K562 (cell line): ENCODE results near the gene KCNA2. TPM values are rescaled to one million over a fixed set of nuclear protein-coding genes. Genes with fewer than 3 reads are reported as not detected.

ENCODE experiments used
- ARID1B ChIP-seq: fragments of 450-650 bp; IDR thresholded peaks from 2 replicates; pipeline ENCODE4 v1.6.1; 2016; ENCODE audit warnings: antibody characterized with exemption, mild to moderate bottlenecking, inconsistent platforms
- ATF7 ChIP-seq: fragments of 450-650 bp; IDR thresholded peaks from 2 replicates; pipeline ENCODE4 v1.7.1; 2014; ENCODE audit warnings: mild to moderate bottlenecking, moderate library complexity
- DEAF1 ChIP-seq: fragments of 450-650 bp; formaldehyde crosslinking; IDR thresholded peaks from 2 replicates; pipeline ENCODE4 v1.4.0; 2020; ENCODE audit warnings: mild to moderate bottlenecking, moderate library complexity
- HCFC1 ChIP-seq: IDR thresholded peaks from 2 replicates; pipeline ENCODE4 v1.6.1; 2012; ENCODE audit warnings: low read depth, low read length, improper control_type of control experiment
- HDAC6 ChIP-seq: IDR thresholded peaks from 2 replicates; pipeline ENCODE4 v1.6.1; 2012; ENCODE audit warnings: low read depth, mild to moderate bottlenecking, control low read depth, inconsistent platforms, low read length, moderate library complexity
- HDAC8 ChIP-seq: fragments of 450-650 bp; IDR thresholded peaks from 2 replicates; pipeline ENCODE4 v1.6.1; 2016; ENCODE audit warnings: mild to moderate bottlenecking, missing genetic modification characterization, moderate library complexity, missing compliant biosample characterization
- MGA ChIP-seq: fragments of 450-650 bp; IDR thresholded peaks from 2 replicates; pipeline ENCODE4 v1.6.1; 2016; ENCODE audit warnings: mild to moderate bottlenecking, moderate library complexity
- PHF8 ChIP-seq: fragments of 200-600 bp; sonication (generic); IDR thresholded peaks from 2 replicates; pipeline ENCODE4 v1.6.1; 2012; ENCODE audit warnings: mixed run types, mild to moderate bottlenecking, inconsistent platforms, low read length, moderate library complexity, borderline replicate concordance
- SETDB1 ChIP-seq: IDR thresholded peaks from one replicate; pipeline ENCODE4 v1.6.1; 2012; ENCODE audit warnings: low read length, control low read depth, inconsistent platforms
- XRCC5 ChIP-seq: fragments of 200-400 bp; formaldehyde crosslinking; IDR thresholded peaks from 2 replicates; pipeline ENCODE4 v1.6.1; 2017; ENCODE audit warnings: low read depth, mild to moderate bottlenecking, low read length
- ZNF3 ChIP-seq: fragments of 250-450 bp; sonication (Bioruptor Pico); IDR thresholded peaks from 2 replicates; pipeline ENCODE4 v1.5.0; 2021; ENCODE audit warnings: mild to moderate bottlenecking, moderate library complexity
- ZNF589 ChIP-seq: fragments of 200-800 bp; sonication (Bioruptor generic); IDR thresholded peaks from 2 replicates; pipeline ENCODE4 v1.6.1; 2016; ENCODE audit warnings: low read depth, missing genetic modification characterization, missing compliant biosample characterization
- polyA plus RNA-seq, 8 experiments: library from polyadenylated mRNA; depleted of rRNA in 4 of 8; stranded (reverse) in 5 of 8; unstranded in 3 of 8; fragments of >200 nt; fragmentation: Nextera tagmentation in 2 of 8; fragmentation: Illumina TruSeq in 1 of 8; extraction: Ambion mirVana in 2 of 8; extraction: Trizol in 1 of 8; gene quantifications; 2 replicates each; pipeline versions ENCODE4 v1.2.1 to v1.2.3, GENCODE V29; 2011 to 2014; ENCODE audit warnings: inconsistent platforms in 1 of 8, missing spikeins in 1 of 8
- total RNA-seq, 7 experiments: library from RNA; depleted of rRNA in 6 of 7; stranded (reverse); fragments of >200 nt in 6 of 7; fragmentation: Illumina TruSeq in 2 of 7; extraction: Trizol in 2 of 7; gene quantifications; 2 replicates each; pipeline versions ENCODE4 v1.2.1 to v1.2.3, GENCODE V29; 2011 to 2021; ENCODE audit warnings: low replicate concordance in 1 of 7
- TF ChIP-seq, protein P1 (sequence below): fragments of 250-450 bp; sonication (Bioruptor Pico); IDR thresholded peaks from 2 replicates; pipeline ENCODE4 v1.8.0; 2022; ENCODE audit warnings: moderate library complexity, mild to moderate bottlenecking, inconsistent platforms

KCNA2 gene
- total and polyA plus RNA-seq, 9 of the 15 experiments (the other 6 are each of a cell fraction or from before 2014, with no cell fraction given): not detected

DNA sequence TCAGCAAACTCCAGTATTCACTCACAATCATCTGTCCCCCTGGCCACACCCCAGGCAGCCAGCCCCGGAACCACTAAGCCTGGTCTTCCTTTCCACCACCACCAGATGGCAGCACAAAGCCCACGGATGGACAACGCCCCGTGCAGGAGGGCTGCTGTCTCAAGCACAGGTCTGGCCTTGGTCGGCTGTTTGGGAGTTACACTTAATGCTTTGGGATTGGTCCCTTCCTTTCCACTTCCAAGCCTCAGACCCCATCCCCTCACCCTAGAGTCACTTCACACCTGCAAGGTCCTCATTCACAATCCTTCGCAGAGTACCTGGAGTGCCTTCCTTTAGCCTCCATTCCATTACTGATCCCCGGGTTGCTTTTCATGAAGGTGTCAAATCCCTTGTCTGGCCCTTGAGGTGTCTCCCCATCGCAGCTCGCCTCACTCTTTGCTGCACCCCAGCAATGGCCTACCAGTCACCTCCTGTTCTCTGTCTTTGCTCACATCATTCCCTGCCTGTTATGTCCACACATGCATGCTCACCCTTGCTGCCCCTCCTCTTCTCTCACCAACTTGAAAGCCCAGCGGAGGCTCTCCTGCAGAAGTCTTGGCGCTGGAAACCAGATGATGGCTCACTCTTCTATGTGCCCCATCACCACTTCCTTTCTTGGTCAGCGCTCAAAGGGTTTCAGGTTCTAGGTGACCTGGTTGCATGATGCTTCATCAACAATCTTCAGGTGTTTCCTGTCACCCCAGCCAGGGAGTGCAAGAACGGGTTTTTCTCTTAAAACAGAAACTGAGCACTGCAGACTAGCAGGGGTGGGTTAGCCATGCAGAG lies 24.9 kb upstream of the KCNA2 start (continued):
- TF ChIP-seq MGA (no peak), ZNF3 (CRISPR knock-in tag) (no peak), SETDB1 (no peak), HDAC6 (no peak), ZNF589 (CRISPR knock-in tag) (no peak), XRCC5 (peak; percentile 42; the same call in 1 of the 2 replicates), ATF7 (no peak), HCFC1 (0 out of 2 replicates have a peak, but pooled peaks have one; percentile 6), DEAF1 (peak; percentile 79), HDAC8 (tag) (no peak), ARID1B (no peak), PHF8 (no peak)
- TF ChIP-seq, protein P1, sequence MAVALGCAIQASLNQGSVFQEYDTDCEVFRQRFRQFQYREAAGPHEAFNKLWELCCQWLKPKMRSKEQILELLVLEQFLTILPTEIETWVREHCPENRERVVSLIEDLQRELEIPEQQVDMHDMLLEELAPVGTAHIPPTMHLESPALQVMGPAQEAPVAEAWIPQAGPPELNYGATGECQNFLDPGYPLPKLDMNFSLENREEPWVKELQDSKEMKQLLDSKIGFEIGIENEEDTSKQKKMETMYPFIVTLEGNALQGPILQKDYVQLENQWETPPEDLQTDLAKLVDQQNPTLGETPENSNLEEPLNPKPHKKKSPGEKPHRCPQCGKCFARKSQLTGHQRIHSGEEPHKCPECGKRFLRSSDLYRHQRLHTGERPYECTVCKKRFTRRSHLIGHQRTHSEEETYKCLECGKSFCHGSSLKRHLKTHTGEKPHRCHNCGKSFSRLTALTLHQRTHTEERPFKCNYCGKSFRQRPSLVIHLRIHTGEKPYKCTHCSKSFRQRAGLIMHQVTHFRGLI (CRISPR knock-in tag): no peak
